Prostate gland (tissue), 2 donors: ENCODE measurements around the gene HTR1E.

Experiments
- CTCF ChIP-seq, 4 experiments: fragments of 200-600 bp in 2 of 4; fragments of 450-650 bp in 2 of 4; sonication (generic) in 2 of 4; IDR thresholded peaks; 1 replicate in 3 of 4; 2 replicates in 1 of 4; pipeline ENCODE4 v1.5.1; 2016 to 2019; ENCODE audit warnings: antibody characterized with exemption in 4 of 4, mild to moderate bottlenecking in 2 of 4, moderate library complexity in 2 of 4
- POLR2AphosphoS5 ChIP-seq: sonication (generic); formaldehyde crosslinking; IDR thresholded peaks from one replicate; pipeline ENCODE4 v1.6.1; 2017; ENCODE audit warnings: antibody characterized with exemption

GRCh38 chr6:86942769-86943516 is 5.6 kb downstream of the HTR1E start:
- no peak for TF ChIP-seq POLR2AphosphoS5
- TF ChIP-seq CTCF (IDR thresholded peaks at IDR 0.05), result no peak
